ENCODE measurements around the gene PYGB.

DNA sequence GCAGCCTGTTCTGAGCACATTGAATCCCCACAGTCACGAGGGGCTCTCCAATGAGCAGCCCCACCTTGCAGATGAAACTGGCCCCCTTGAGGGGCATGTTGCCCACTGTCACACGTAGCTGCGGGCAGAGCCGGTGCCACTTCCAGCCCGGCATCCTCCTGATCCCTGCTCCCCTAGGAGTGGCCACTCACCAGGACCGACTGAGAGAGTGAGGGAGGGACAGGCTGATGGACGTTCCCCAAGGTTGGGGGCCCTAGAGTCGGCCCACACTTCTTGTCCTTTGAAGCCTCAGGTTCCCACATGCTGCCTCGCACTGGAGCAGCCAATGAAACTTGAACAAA, 41.9 kb upstream of the PYGB start:
- TF ChIP-seq POLR2A (IDR thresholded peaks at IDR 0.05; ENCODE audit: low read depth, low read length) (no peak), SPI1 (IDR thresholded peaks at IDR 0.05; ENCODE audit: low read depth, low read length) (no peak), POLR2AphosphoS5 (IDR thresholded peaks at IDR 0.05; ENCODE audit: low read depth, low read length) (no peak), TAF1 (IDR thresholded peaks at IDR 0.05; ENCODE audit: low read depth, low read length) (no peak)
